BJ (cell line): Measurements from ENCODE around the gene EXPH5. TPM values are rescaled to one million over a fixed set of nuclear protein-coding genes. Genes with fewer than 3 reads are reported as not detected.
"Not testable (repeated sequence)": the region's sequence is repeated elsewhere in the genome, so short reads cannot be mapped to it uniquely, and the experiment has no call there.

Experiments
- CTCF ChIA-PET: fragments of 350-600 bp; formaldehyde crosslinking; extraction: SDS; loops from one replicate; lab custom pipeline; 2021; ENCODE audit warnings: antibody characterized with exemption, inconsistent platforms; lab: Yijun Ruan, JAX
- POLR2A ChIA-PET: fragments of 300-600 bp; sonication (Branson Sonifier 250); formaldehyde crosslinking; extraction: SDS; loops from one replicate; lab custom pipeline; 2021; ENCODE audit warnings: antibody characterized with exemption; lab: Charles Lee
- DNase-seq: peaks from one replicate; pipeline ENCODE4 v3.0.0-alpha.2; 2011; ENCODE audit warnings: low read depth
- H3K27me3 ChIP-seq: 2 replicates; pipeline ENCODE4 v1.6.0; 2011; ENCODE audit warnings: low read length; ENCODE audit not compliant: control insufficient read depth, insufficient read depth
- H3K36me3 ChIP-seq: 2 replicates; pipeline ENCODE4 v1.5.1; 2011; ENCODE audit warnings: low read length; ENCODE audit not compliant: control insufficient read depth, insufficient read depth
- H3K4me3 ChIP-seq: 2 replicates; pipeline ENCODE4 v1.5.1; 2011; ENCODE audit warnings: low read depth, mild to moderate bottlenecking, control low read depth, low read length
- CTCF ChIP-seq: IDR thresholded peaks from 2 replicates; pipeline ENCODE4 v1.5.1; 2011; ENCODE audit warnings: low read depth, mild to moderate bottlenecking, control low read depth, inconsistent platforms, low read length, moderate library complexity; ENCODE audit not compliant: insufficient read depth
- polyA plus RNA-seq: library from polyadenylated mRNA; depleted of rRNA; stranded (reverse); fragments of >200 nt; gene quantifications from 2 replicates; pipeline ENCODE4 v1.2.3, GENCODE V29; 2011

EXPH5 gene
- polyA plus RNA-seq, 1 experiment: 0.38 TPM

GRCh38 chr11:108586600-108586999, 7.0 kb downstream of the EXPH5 start:
- TF ChIP-seq CTCF: no peak
- Histone ChIP-seq H3K27me3 (no peaks in the 10 kb centered on the region), H3K4me3 (no peak overlapping the region), H3K36me3 (no peaks in the 10 kb centered on the region)
- POLR2A ChIA-PET: no interaction called here
- no peak for DNase-seq
- CTCF ChIA-PET: interaction anchor here (1.2 kb wide), 1 partner anchor 76 kb away, joined by 5 read pairs; no protein-coding TSS in a partner anchor

GRCh38 chr11:108586185-108586584, 7.4 kb downstream of the EXPH5 start:
- H3K36me3 ChIP-seq, DNase-seq, H3K4me3 ChIP-seq, POLR2A ChIA-PET, CTCF ChIA-PET, H3K27me3 ChIP-seq: not testable (repeated sequence)

- no peak for TF ChIP-seq CTCF
- ChIA-PET CTCF (no interaction called here), POLR2A (no interaction called here)
- Histone ChIP-seq H3K27me3 (no peaks in the 10 kb centered on the region), H3K4me3 (no peak overlapping the region), H3K36me3 (no peaks in the 10 kb centered on the region)
- no peak for DNase-seq
Measured at GRCh38 chr11:108584973-108585372, 8.6 kb downstream of the EXPH5 start.

GRCh38 chr11:108580645-108581044, 12.9 kb downstream of the EXPH5 start:
- ChIA-PET POLR2A (no interaction called here), CTCF (no interaction called here)
- H3K36me3 ChIP-seq: no peaks in the 10 kb centered on the region

GRCh38 chr11:108580043-108580442, 13.5 kb downstream of the EXPH5 start:
- no peak for TF ChIP-seq CTCF
- no peak for DNase-seq
- Histone ChIP-seq H3K4me3 (no peak overlapping the region), H3K27me3 (no peaks in the 10 kb centered on the region), H3K36me3 (no peaks in the 10 kb centered on the region)
- ChIA-PET CTCF (no interaction called here), POLR2A (no interaction called here)

More at GRCh38 chr11:108580645-108581044, 12.9 kb downstream of the EXPH5 start:
- Histone ChIP-seq H3K27me3 (no peaks in the 10 kb centered on the region), H3K4me3 (no peak overlapping the region)
- no peak for TF ChIP-seq CTCF
- DNase-seq: no peak

GRCh38 chr11:108576523-108576922, 17.0 kb downstream of the EXPH5 start:
- Histone ChIP-seq H3K4me3 (no peak overlapping the region), H3K36me3 (no peaks in the 10 kb centered on the region), H3K27me3 (no peaks in the 10 kb centered on the region)
- ChIA-PET CTCF (no interaction called here), POLR2A (no interaction called here)
- no peak for DNase-seq
- TF ChIP-seq CTCF: no peak
